Endodermal cell (in vitro differentiated cells): ENCODE measurements around the gene HOXA9. TPM values are rescaled to one million over a fixed set of nuclear protein-coding genes. Genes with fewer than 3 reads are reported as not detected.

ENCODE experiments used
- DNase-seq: peaks from one replicate; pipeline ENCODE4 v3.0.0-alpha.2; 2017
- H3K27ac ChIP-seq: 2 replicates; pipeline ENCODE4 v1.5.1; 2013; ENCODE audit warnings: mild to moderate bottlenecking, low read depth, low read length, moderate library complexity
- H3K27me3 ChIP-seq: 2 replicates; pipeline ENCODE4 v1.6.1; 2013; ENCODE audit warnings: mild to moderate bottlenecking, low read length, moderate library complexity; ENCODE audit not compliant: insufficient read depth, control insufficient read depth, poor library complexity, severe bottlenecking
- H3K36me3 ChIP-seq: 2 replicates; pipeline ENCODE4 v1.7.0; 2013; ENCODE audit warnings: mild to moderate bottlenecking, low read length, moderate library complexity; ENCODE audit not compliant: control insufficient read depth, insufficient read depth
- H3K4me1 ChIP-seq: one replicate; pipeline ENCODE4 v1.7.0; 2013; ENCODE audit warnings: low read length; ENCODE audit not compliant: control insufficient read depth, insufficient read depth
- H3K4me3 ChIP-seq: 2 replicates; pipeline ENCODE4 v1.5.1; 2013; ENCODE audit warnings: mild to moderate bottlenecking, low read length, moderate library complexity
- H3K9ac ChIP-seq: 2 replicates; pipeline ENCODE4 v1.6.1; 2013; ENCODE audit warnings: mild to moderate bottlenecking, low read length, moderate library complexity; ENCODE audit not compliant: poor library complexity, severe bottlenecking; ENCODE audit errors: extremely low read depth
- H3K9me3 ChIP-seq: 2 replicates; pipeline ENCODE4 v1.6.1; 2013; ENCODE audit warnings: mild to moderate bottlenecking, low read length, moderate library complexity; ENCODE audit not compliant: control insufficient read depth
- H3K27ac Mint-ChIP-seq: 2 replicates; pipeline ENCODE4 v1.8.0; 2020; ENCODE audit warnings: mixed read lengths
- H3K27me3 Mint-ChIP-seq: 2 replicates; pipeline ENCODE4 v1.8.0; 2021; ENCODE audit warnings: mild to moderate bottlenecking, mixed read lengths; ENCODE audit not compliant: insufficient read depth
- H3K36me3 Mint-ChIP-seq: 2 replicates; pipeline ENCODE4 v1.8.0; 2020; ENCODE audit warnings: low read depth, mixed read lengths
- H3K4me1 Mint-ChIP-seq: 2 replicates; pipeline ENCODE4 v1.8.0; 2020; ENCODE audit warnings: mixed read lengths
- H3K4me3 Mint-ChIP-seq: 2 replicates; pipeline ENCODE4 v1.8.0; 2020; ENCODE audit warnings: mild to moderate bottlenecking, moderate library complexity, mixed read lengths
- H3K9me3 Mint-ChIP-seq: 2 replicates; pipeline ENCODE4 v1.8.0; 2020; ENCODE audit warnings: mild to moderate bottlenecking, mixed read lengths
- WGBS, 2 experiments: methylation state at CpG; one replicate each; pipeline versions ENCODE4 v1.1.5 to v1.1.7; 2013; ENCODE audit warnings: missing lambda C conversion rate in 2 of 2, mixed read lengths in 1 of 2; ENCODE audit not compliant: insufficient coverage in 1 of 2, insufficient read length in 1 of 2; 5-methylcytosine and 5-hydroxymethylcytosine counted together
- total RNA-seq, 2 donors: library from RNA; stranded (reverse); fragmentation: NEBNext Ultra II Directional in 1 of 2; extraction: Animal tissue kit (Norgen Biotek cat#: 25700) in 1 of 2; gene quantifications; 2 replicates in 1 of 2; 3 replicates in 1 of 2; pipeline ENCODE4 v1.2.1, GENCODE V29; 2021
- TF ChIP-seq, protein P1 (sequence below): fragments of 200-600 bp; sonication (generic); conservative IDR thresholded peaks from 2 replicates; pipeline ENCODE4 v1.5.0; 2021; ENCODE audit warnings: antibody characterized with exemption, mild to moderate bottlenecking

HOXA9 gene
- total RNA-seq, 2 donors from 2014 or later, result not detected

GRCh38 chr7:27121684-27122076 lies 43.7 kb downstream of the HOXA9 start:
- peaks cover 10% of the 10 kb centered on the region for H3K9me3 ChIP-seq
- 18 to 21% methylated on average over 7 of the region's 7 CpGs for WGBS, 2 experiments
- H3K36me3 ChIP-seq, result no peaks in the 10 kb centered on the region
- TF ChIP-seq, protein P1, sequence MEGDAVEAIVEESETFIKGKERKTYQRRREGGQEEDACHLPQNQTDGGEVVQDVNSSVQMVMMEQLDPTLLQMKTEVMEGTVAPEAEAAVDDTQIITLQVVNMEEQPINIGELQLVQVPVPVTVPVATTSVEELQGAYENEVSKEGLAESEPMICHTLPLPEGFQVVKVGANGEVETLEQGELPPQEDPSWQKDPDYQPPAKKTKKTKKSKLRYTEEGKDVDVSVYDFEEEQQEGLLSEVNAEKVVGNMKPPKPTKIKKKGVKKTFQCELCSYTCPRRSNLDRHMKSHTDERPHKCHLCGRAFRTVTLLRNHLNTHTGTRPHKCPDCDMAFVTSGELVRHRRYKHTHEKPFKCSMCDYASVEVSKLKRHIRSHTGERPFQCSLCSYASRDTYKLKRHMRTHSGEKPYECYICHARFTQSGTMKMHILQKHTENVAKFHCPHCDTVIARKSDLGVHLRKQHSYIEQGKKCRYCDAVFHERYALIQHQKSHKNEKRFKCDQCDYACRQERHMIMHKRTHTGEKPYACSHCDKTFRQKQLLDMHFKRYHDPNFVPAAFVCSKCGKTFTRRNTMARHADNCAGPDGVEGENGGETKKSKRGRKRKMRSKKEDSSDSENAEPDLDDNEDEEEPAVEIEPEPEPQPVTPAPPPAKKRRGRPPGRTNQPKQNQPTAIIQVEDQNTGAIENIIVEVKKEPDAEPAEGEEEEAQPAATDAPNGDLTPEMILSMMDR, result no peak
- peaks cover 100% of the 10 kb centered on the region for H3K27me3 ChIP-seq
- Mint-ChIP-seq H3K9me3 (no peaks in the 10 kb centered on the region), H3K27me3 (peaks cover 100% of the 10 kb centered on the region), H3K36me3 (no peaks in the 10 kb centered on the region), H3K4me3 (no peak overlapping the region), H3K27ac (no peak overlapping the region), H3K4me1 (peaks cover 4% of the 10 kb centered on the region)
- no peak overlapping the region for H3K4me3 ChIP-seq
- no peaks in the 10 kb centered on the region for H3K4me1 ChIP-seq
- no peak overlapping the region for H3K9ac ChIP-seq
- H3K27ac ChIP-seq, result no peak overlapping the region
- no peak for DNase-seq

GRCh38 chr7:27119412-27119911 lies 45.9 kb downstream of the HOXA9 start:
- H3K4me1 ChIP-seq, result no peaks in the 10 kb centered on the region
- H3K36me3 Mint-ChIP-seq, result no peaks in the 10 kb centered on the region
- H3K9ac ChIP-seq, result no peak overlapping the region
- peaks cover 4% of the 10 kb centered on the region for H3K4me1 Mint-ChIP-seq
- H3K27ac ChIP-seq, result no peak overlapping the region
- no peak overlapping the region for H3K4me3 Mint-ChIP-seq
- H3K27me3 Mint-ChIP-seq, result peaks cover 99% of the 10 kb centered on the region
- no peak overlapping the region for H3K4me3 ChIP-seq
- no peaks in the 10 kb centered on the region for H3K36me3 ChIP-seq
- peaks cover 100% of the 10 kb centered on the region for H3K27me3 ChIP-seq
- TF ChIP-seq, protein P1, result no peak
- H3K9me3 Mint-ChIP-seq, result no peaks in the 10 kb centered on the region
- WGBS, 2 experiments, result 49% methylated on average over 1 of the region's 1 CpG; no CpG with 5 or more reads in 1 of the 2 experiments
- H3K27ac Mint-ChIP-seq, result no peak overlapping the region
- DNase-seq, result no peak
- H3K9me3 ChIP-seq, result peaks cover 1% of the 10 kb centered on the region

DNA sequence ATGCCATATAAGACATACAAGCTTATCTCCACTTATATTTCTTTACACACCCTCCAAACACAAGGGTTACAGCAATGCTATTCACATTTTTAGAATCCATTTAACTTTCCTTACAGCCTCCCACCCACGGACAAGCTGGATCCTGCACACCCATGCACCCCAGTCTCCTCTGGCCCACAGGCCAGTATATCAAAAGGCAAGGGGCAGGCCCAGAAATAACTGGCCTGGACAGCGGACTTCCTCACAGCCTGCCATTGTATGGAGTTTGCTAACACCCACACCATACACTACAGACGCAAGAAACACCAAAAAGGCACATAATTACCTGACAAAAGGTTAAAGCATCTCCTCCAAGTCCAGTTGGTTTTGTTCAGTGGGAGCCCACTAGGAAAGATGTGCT lies 46.8 kb downstream of the HOXA9 start:
- no peak overlapping the region for H3K4me3 ChIP-seq
- peaks cover 96% of the 10 kb centered on the region for H3K27me3 Mint-ChIP-seq
- H3K36me3 ChIP-seq, result no peaks in the 10 kb centered on the region
- H3K36me3 Mint-ChIP-seq, result no peaks in the 10 kb centered on the region
- no peaks in the 10 kb centered on the region for H3K9me3 Mint-ChIP-seq
- H3K27ac ChIP-seq, result no peak overlapping the region
- H3K9ac ChIP-seq, result no peak overlapping the region
- H3K4me1 ChIP-seq, result no peaks in the 10 kb centered on the region
- H3K9me3 ChIP-seq, result no peaks in the 10 kb centered on the region
- DNase-seq, result no peak
- WGBS, 2 experiments, result 13% methylated on average over 1 to 3 of the region's 3 CpGs
- H3K4me3 Mint-ChIP-seq, result no peak overlapping the region
- peaks cover 4% of the 10 kb centered on the region for H3K4me1 Mint-ChIP-seq
- TF ChIP-seq, protein P1, result no peak
- H3K27ac Mint-ChIP-seq, result no peak overlapping the region
- peaks cover 97% of the 10 kb centered on the region for H3K27me3 ChIP-seq
